K562 (cell line): ENCODE data around the gene FAM53B. TPM values are rescaled to one million over a fixed set of nuclear protein-coding genes. Genes with fewer than 3 reads are reported as not detected.

ENCODE experiments used
- ATAC-seq: fragments of 200-7000 bp; cut with Tn5 transposase; 3 replicates; pipeline ENCODE4 v1.9.1; 2020; ENCODE audit warnings: moderate library complexity
- BruUV-seq: library from RNA; stranded (reverse); fragments of 400-500 nt; replicated peaks from 2 replicates; lab custom pipeline; 2021; lab: Mats Ljungman, UMichigan
- CTCF ChIA-PET: fragments of 300-600 bp; formaldehyde crosslinking; extraction: SDS; loops from one replicate; lab custom pipeline; 2021; ENCODE audit warnings: low intra/inter-chr PET ratio; lab: Yijun Ruan, JAX
- POLR2A ChIA-PET: fragments of 300-600, 350-650 bp; sonication (Branson Sonifier 250); formaldehyde crosslinking; extraction: SDS; loops from one replicate; lab custom pipeline; 2021; ENCODE audit warnings: antibody characterized with exemption, inconsistent platforms; lab: Yijun Ruan, JAX
- DNase-seq, 4 experiments: peaks; one replicate each; pipeline versions ENCODE4 v3.0.0 to v3.0.0-alpha.2; 2011 to 2018; ENCODE audit warnings: low spot score in 3 of 4, mixed read lengths in 3 of 4; ENCODE audit errors: extremely low read depth in 1 of 4
- FAIRE-seq: peaks from 2 replicates; lab custom pipeline; 2011; peaks lifted over from hg19 to GRCh38; lab: Jason Lieb, UNC
- H2AFZ ChIP-seq: 2 replicates; pipeline ENCODE4 v1.6.0; 2011; ENCODE audit warnings: low read depth, low read length, control low read depth, inconsistent platforms
- H3K27ac ChIP-seq: fragments of 200-600 bp; 3 replicates; pipeline ENCODE4 v1.8.0; 2011; ENCODE audit warnings: low read depth, mild to moderate bottlenecking, control low read depth, inconsistent platforms, low read length, moderate library complexity, mixed read lengths; ENCODE audit errors: extremely low read depth
- H3K27me3 ChIP-seq, 2 experiments: fragments of 300-600 bp in 1 of 2; 2 replicates in 1 of 2; 3 replicates in 1 of 2; pipeline versions ENCODE4 v1.6.0 to v1.8.0; 2011; ENCODE audit warnings: inconsistent platforms in 2 of 2, low read length in 2 of 2, mild to moderate bottlenecking in 1 of 2, mixed read lengths in 1 of 2, moderate library complexity in 1 of 2; ENCODE audit not compliant: control insufficient read depth in 2 of 2, insufficient read depth in 2 of 2
- H3K36me3 ChIP-seq: fragments of 300-600 bp; 3 replicates; pipeline ENCODE4 v1.8.0; 2011; ENCODE audit warnings: mild to moderate bottlenecking, low read length, inconsistent platforms; ENCODE audit not compliant: control insufficient read depth, insufficient read depth
- H3K4me1 ChIP-seq, 2 experiments: fragments of 200-600 bp in 1 of 2; replicated peaks in 1 of 2; 2 replicates in 1 of 2; 3 replicates in 1 of 2; pipeline versions ENCODE4 v1.5.1 to v1.8.0; 2011; ENCODE audit warnings: inconsistent platforms in 2 of 2, low read length in 2 of 2, mild to moderate bottlenecking in 1 of 2, mixed read lengths in 1 of 2, moderate library complexity in 1 of 2; ENCODE audit not compliant: control insufficient read depth in 2 of 2, insufficient read depth in 2 of 2
- H3K4me2 ChIP-seq: 2 replicates; pipeline ENCODE4 v1.6.1; 2011; ENCODE audit warnings: low read length, control low read depth, inconsistent platforms, mixed read lengths; ENCODE audit not compliant: insufficient read depth
- H3K4me3 ChIP-seq: fragments of 200-600 bp; sonication (generic), shearing (Covaris generic); 2 replicates; pipeline ENCODE4 v1.5.1; 2016; ENCODE audit warnings: control low read depth, inconsistent platforms
- H3K79me2 ChIP-seq: fragments of 200-600 bp; 3 replicates; pipeline ENCODE4 v1.8.0; 2011; ENCODE audit warnings: low read length, inconsistent platforms; ENCODE audit not compliant: control insufficient read depth, insufficient read depth
- H3K9ac ChIP-seq, 2 experiments: 2 replicates each; pipeline versions ENCODE4 v1.6.0 to v1.6.1; 2011; ENCODE audit warnings: low read depth in 2 of 2, low read length in 2 of 2, control low read depth in 1 of 2, inconsistent platforms in 1 of 2, mild to moderate bottlenecking in 1 of 2, mixed read lengths in 1 of 2; ENCODE audit not compliant: insufficient read depth in 1 of 2
- H3K9me1 ChIP-seq: one replicate; pipeline ENCODE4 v1.6.0; 2011; ENCODE audit warnings: inconsistent platforms, mild to moderate bottlenecking, low read length, moderate library complexity; ENCODE audit not compliant: control insufficient read depth, insufficient read depth
- H3K9me3 ChIP-seq: replicated peaks from 2 replicates; pipeline ENCODE4 v1.5.1; 2011; ENCODE audit warnings: low read depth, low read length, inconsistent platforms; ENCODE audit not compliant: control insufficient read depth, insufficient read depth
- H4K20me1 ChIP-seq: replicated peaks from 2 replicates; pipeline ENCODE4 v1.6.1; 2011; ENCODE audit warnings: low read length, inconsistent platforms, mixed read lengths; ENCODE audit not compliant: control insufficient read depth, insufficient read depth
- HMG20B ChIP-seq: fragments of 250-450 bp; sonication (Bioruptor Pico); IDR thresholded peaks from 2 replicates; pipeline ENCODE4 v1.5.0; 2021; ENCODE audit warnings: mild to moderate bottlenecking
- RBFOX2 ChIP-seq: fragments of 200-400 bp; formaldehyde crosslinking; IDR thresholded peaks from 2 replicates; pipeline ENCODE4 v1.6.1; 2017; ENCODE audit warnings: low read depth, mild to moderate bottlenecking, low read length, moderate library complexity
- WHSC1 ChIP-seq: IDR thresholded peaks from one replicate; pipeline ENCODE4 v1.6.1; 2012; ENCODE audit warnings: low read length, control low read depth, inconsistent platforms
- ZNF318 ChIP-seq, 2 experiments: fragments of 450-650 bp; IDR thresholded peaks; 2 replicates each; pipeline ENCODE4 v1.6.1; 2016; ENCODE audit warnings: mild to moderate bottlenecking in 2 of 2, borderline replicate concordance in 1 of 2, low read depth in 1 of 2, moderate library complexity in 1 of 2
- WGBS: fragments of 100-300 bp; shearing (Covaris generic); methylation state at CpG from one replicate; pipeline ENCODE4 v1.1.6; 2016; ENCODE audit warnings: low coverage, mixed read lengths; ENCODE audit not compliant: insufficient coverage; ENCODE audit errors: missing lambda C conversion rate; 5-methylcytosine and 5-hydroxymethylcytosine counted together
- in situ Hi-C: fragments of 300-500 bp; cut with MboI; formaldehyde crosslinking; loops from 4 replicates; pipeline ENCODE4 v1.15.0; 2018; ENCODE audit warnings: inconsistent platforms, mixed read lengths
- intact Hi-C: fragments of 100-400 bp; cut with micrococcal nuclease; formaldehyde crosslinking; loops from 2 replicates; pipeline ENCODE4 v1.14.2; 2022
- polyA plus RNA-seq, 8 experiments: library from polyadenylated mRNA; depleted of rRNA in 4 of 8; stranded (reverse) in 5 of 8; unstranded in 3 of 8; fragments of >200 nt; fragmentation: Nextera tagmentation in 2 of 8; fragmentation: Illumina TruSeq in 1 of 8; extraction: Ambion mirVana in 2 of 8; extraction: Trizol in 1 of 8; gene quantifications; 2 replicates each; pipeline versions ENCODE4 v1.2.1 to v1.2.3, GENCODE V29; 2011 to 2014; ENCODE audit warnings: inconsistent platforms in 1 of 8, missing spikeins in 1 of 8
- total RNA-seq, 7 experiments: library from RNA; depleted of rRNA in 6 of 7; stranded (reverse); fragments of >200 nt in 6 of 7; fragmentation: Illumina TruSeq in 2 of 7; extraction: Trizol in 2 of 7; gene quantifications; 2 replicates each; pipeline versions ENCODE4 v1.2.1 to v1.2.3, GENCODE V29; 2011 to 2021; ENCODE audit warnings: low replicate concordance in 1 of 7

FAM53B gene
- total and polyA plus RNA-seq, 9 of the 15 experiments (the other 6 are each of a cell fraction or from before 2014, with no cell fraction given) = 0.03 to 16.5 (median 5.0) TPM

GRCh38 chr10:124599588-124600050 is 144.6 kb downstream of the FAM53B start:
- Histone ChIP-seq H3K9me1 (no peaks in the 10 kb centered on the region), H2AFZ (no peak overlapping the region), H3K4me1 (peaks cover 6 to 32% of the 10 kb centered on the region in 2 experiments; a peak in 4 of 5 replicates), H3K27me3 (no peaks in the 10 kb centered on the region), H3K36me3 (no peaks in the 10 kb centered on the region), H3K4me2 (no peak overlapping the region), H3K9me3 (no peaks in the 10 kb centered on the region), H3K79me2 (no peaks in the 10 kb centered on the region), H3K4me3 (no peak overlapping the region), H4K20me1 (peaks cover 13% of the 10 kb centered on the region), H3K27ac (no peak overlapping the region), H3K9ac (0 out of 4 replicates have a peak overlapping the region, but pooled peaks of 1 of the 2 experiments have one; percentile 26)
- no TSS peak for BruUV-seq
- DNase-seq (no peak), FAIRE-seq (no peak), ATAC-seq (no peak)
- POLR2A ChIA-PET = no interaction called here
- TF ChIP-seq ZNF318 (IDR thresholded peaks at IDR 0.05; ENCODE audit: borderline replicate concordance in 1 of 2, low read depth in 1 of 2) (no peak), RBFOX2 (no peak), WHSC1 (no peak), HMG20B (CRISPR knock-in tag) (no peak)
- CTCF ChIA-PET = no interaction called here
- intact Hi-C loops (no loop called here), in situ Hi-C loops (no loop called here)
- 2% methylated on average over 6 of the region's 7 CpGs for WGBS
